K562 (cell line): ENCODE data around the gene CD52. TPM values are rescaled to one million over a fixed set of nuclear protein-coding genes. Genes with fewer than 3 reads are reported as not detected.
A peak's percentile ranks its signal among the peaks of the same experiment; 100 is the strongest.

ENCODE experiments used
- CHD2 ChIP-seq: IDR thresholded peaks from 2 replicates; pipeline ENCODE4 v1.6.1; 2011; ENCODE audit warnings: low read depth, low read length
- COPS2 ChIP-seq: fragments of 450-650 bp; conservative IDR thresholded peaks from 2 replicates; pipeline ENCODE4 v1.6.1; 2016; ENCODE audit warnings: mild to moderate bottlenecking, moderate library complexity
- GABPA ChIP-seq: fragments of 200-800 bp; sonication (Bioruptor generic); conservative IDR thresholded peaks from 2 replicates; pipeline ENCODE4 v1.6.1; 2016; ENCODE audit warnings: low read depth, missing genetic modification characterization, missing compliant biosample characterization
- GATAD2B ChIP-seq: fragments of 450-650 bp; IDR thresholded peaks from 2 replicates; pipeline ENCODE4 v1.6.1; 2017; ENCODE audit warnings: mild to moderate bottlenecking, borderline replicate concordance
- HDAC1 ChIP-seq, 2 experiments: fragments of 450-650 bp; IDR thresholded peaks; 2 replicates each; pipeline ENCODE4 v1.6.1; 2016 to 2017; ENCODE audit warnings: inconsistent platforms in 1 of 2, mild to moderate bottlenecking in 1 of 2, moderate library complexity in 1 of 2
- MCM3 ChIP-seq: fragments of 450-650 bp; IDR thresholded peaks from 2 replicates; pipeline ENCODE4 v1.6.1; 2016
- NCOA2 ChIP-seq, 2 experiments: fragments of 450-650 bp; IDR thresholded peaks; 2 replicates each; pipeline ENCODE4 v1.6.1; 2018; ENCODE audit warnings: mild to moderate bottlenecking in 2 of 2, moderate library complexity in 1 of 2; ENCODE audit not compliant: partially characterized antibody in 2 of 2
- NONO ChIP-seq, 2 experiments: fragments of 200-400 bp in 1 of 2; fragments of 450-650 bp in 1 of 2; formaldehyde crosslinking in 1 of 2; IDR thresholded peaks; 2 replicates each; pipeline ENCODE4 v1.6.1; 2017; ENCODE audit warnings: low read depth in 2 of 2, mild to moderate bottlenecking in 2 of 2, moderate library complexity in 2 of 2, low read length in 1 of 2
- NR1H2 ChIP-seq: sonication (generic); formaldehyde crosslinking; IDR thresholded peaks from 2 replicates; pipeline ENCODE4 v1.4.0; 2020; ENCODE audit warnings: mild to moderate bottlenecking, missing genetic modification reagents
- RBM22 ChIP-seq: fragments of 200-400 bp; formaldehyde crosslinking; IDR thresholded peaks from 2 replicates; pipeline ENCODE4 v1.6.1; 2018; ENCODE audit warnings: low read length, low read depth; ENCODE audit not compliant: poor library complexity, severe bottlenecking
- SIN3B ChIP-seq: fragments of 450-650 bp; IDR thresholded peaks from 2 replicates; pipeline ENCODE4 v1.6.1; 2017; ENCODE audit warnings: low read depth, mild to moderate bottlenecking, moderate library complexity
- TAF15 ChIP-seq: fragments of 200-400 bp; formaldehyde crosslinking; IDR thresholded peaks from 2 replicates; pipeline ENCODE4 v1.6.1; 2017; ENCODE audit warnings: mild to moderate bottlenecking, low read depth, low read length, moderate library complexity
- ZNF12 ChIP-seq: sonication (generic); formaldehyde crosslinking; IDR thresholded peaks from 2 replicates; pipeline ENCODE4 v1.4.0; 2020; ENCODE audit warnings: mild to moderate bottlenecking, missing genetic modification reagents
- ZNF354B ChIP-seq: fragments of 250-450 bp; sonication (Bioruptor Pico); IDR thresholded peaks from 2 replicates; pipeline ENCODE4 v1.4.0; 2020
- polyA plus RNA-seq, 8 experiments: library from polyadenylated mRNA; depleted of rRNA in 4 of 8; stranded (reverse) in 5 of 8; unstranded in 3 of 8; fragments of >200 nt; fragmentation: Nextera tagmentation in 2 of 8; fragmentation: Illumina TruSeq in 1 of 8; extraction: Ambion mirVana in 2 of 8; extraction: Trizol in 1 of 8; gene quantifications; 2 replicates each; pipeline versions ENCODE4 v1.2.1 to v1.2.3, GENCODE V29; 2011 to 2014; ENCODE audit warnings: inconsistent platforms in 1 of 8, missing spikeins in 1 of 8
- total RNA-seq, 7 experiments: library from RNA; depleted of rRNA in 6 of 7; stranded (reverse); fragments of >200 nt in 6 of 7; fragmentation: Illumina TruSeq in 2 of 7; extraction: Trizol in 2 of 7; gene quantifications; 2 replicates each; pipeline versions ENCODE4 v1.2.1 to v1.2.3, GENCODE V29; 2011 to 2021; ENCODE audit warnings: low replicate concordance in 1 of 7
- TF ChIP-seq, protein P1 (sequence below): sonication (generic); formaldehyde crosslinking; IDR thresholded peaks from 2 replicates; pipeline ENCODE4 v1.4.0; 2020; ENCODE audit warnings: mild to moderate bottlenecking, missing genetic modification reagents
- TF ChIP-seq, protein P2 (sequence below), 2 experiments: IDR thresholded peaks; 2 replicates each; pipeline ENCODE4 v1.6.1; 2011; ENCODE audit warnings: borderline replicate concordance in 1 of 2, control low read depth in 1 of 2, low read depth in 1 of 2, low read length in 1 of 2, mild to moderate bottlenecking in 1 of 2, mixed read lengths in 1 of 2, moderate library complexity in 1 of 2; ENCODE audit not compliant: insufficient read depth in 1 of 2, insufficient read length in 1 of 2, poor library complexity in 1 of 2, severe bottlenecking in 1 of 2; ENCODE audit errors: extremely low read depth in 1 of 2
- TF ChIP-seq, protein P3 (sequence below): fragments of 200-800 bp; sonication (Bioruptor generic); IDR thresholded peaks from 2 replicates; pipeline ENCODE4 v1.6.1; 2017; ENCODE audit warnings: missing genetic modification characterization, missing compliant biosample characterization
- TF ChIP-seq, protein P4 (sequence below), 2 experiments: fragments of 450-650 bp in 1 of 2; IDR thresholded peaks; 2 replicates each; pipeline ENCODE4 v1.6.1; 2011 to 2017; ENCODE audit warnings: low read depth in 2 of 2, antibody characterized with exemption in 1 of 2, borderline replicate concordance in 1 of 2, low read length in 1 of 2, mild to moderate bottlenecking in 1 of 2, mixed read lengths in 1 of 2; ENCODE audit not compliant: control insufficient read depth in 1 of 2

Gene CD52
- total and polyA plus RNA-seq, 9 of the 15 experiments (the other 6 are each of a cell fraction or from before 2014, with no cell fraction given): 34.9 to 488 (median 173) TPM

- TF ChIP-seq, protein P1, sequence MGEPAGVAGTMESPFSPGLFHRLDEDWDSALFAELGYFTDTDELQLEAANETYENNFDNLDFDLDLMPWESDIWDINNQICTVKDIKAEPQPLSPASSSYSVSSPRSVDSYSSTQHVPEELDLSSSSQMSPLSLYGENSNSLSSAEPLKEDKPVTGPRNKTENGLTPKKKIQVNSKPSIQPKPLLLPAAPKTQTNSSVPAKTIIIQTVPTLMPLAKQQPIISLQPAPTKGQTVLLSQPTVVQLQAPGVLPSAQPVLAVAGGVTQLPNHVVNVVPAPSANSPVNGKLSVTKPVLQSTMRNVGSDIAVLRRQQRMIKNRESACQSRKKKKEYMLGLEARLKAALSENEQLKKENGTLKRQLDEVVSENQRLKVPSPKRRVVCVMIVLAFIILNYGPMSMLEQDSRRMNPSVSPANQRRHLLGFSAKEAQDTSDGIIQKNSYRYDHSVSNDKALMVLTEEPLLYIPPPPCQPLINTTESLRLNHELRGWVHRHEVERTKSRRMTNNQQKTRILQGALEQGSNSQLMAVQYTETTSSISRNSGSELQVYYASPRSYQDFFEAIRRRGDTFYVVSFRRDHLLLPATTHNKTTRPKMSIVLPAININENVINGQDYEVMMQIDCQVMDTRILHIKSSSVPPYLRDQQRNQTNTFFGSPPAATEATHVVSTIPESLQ: peak; percentile 92; the same call in 1 of the 2 replicates
- TF ChIP-seq, protein P2, sequence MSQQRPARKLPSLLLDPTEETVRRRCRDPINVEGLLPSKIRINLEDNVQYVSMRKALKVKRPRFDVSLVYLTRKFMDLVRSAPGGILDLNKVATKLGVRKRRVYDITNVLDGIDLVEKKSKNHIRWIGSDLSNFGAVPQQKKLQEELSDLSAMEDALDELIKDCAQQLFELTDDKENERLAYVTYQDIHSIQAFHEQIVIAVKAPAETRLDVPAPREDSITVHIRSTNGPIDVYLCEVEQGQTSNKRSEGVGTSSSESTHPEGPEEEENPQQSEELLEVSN (IDR thresholded peaks at IDR 0.05; ENCODE audit: borderline replicate concordance in 1 of 2, extremely low read depth in 1 of 2, insufficient read depth in 1 of 2, insufficient read length in 1 of 2, low read depth in 1 of 2, low read length in 1 of 2, poor library complexity in 1 of 2, severe bottlenecking in 1 of 2): peak; percentile 91 to 98
- peak; percentile 53 for TF ChIP-seq CHD2
- TF ChIP-seq SIN3B: no peak
- TF ChIP-seq, protein P3, sequence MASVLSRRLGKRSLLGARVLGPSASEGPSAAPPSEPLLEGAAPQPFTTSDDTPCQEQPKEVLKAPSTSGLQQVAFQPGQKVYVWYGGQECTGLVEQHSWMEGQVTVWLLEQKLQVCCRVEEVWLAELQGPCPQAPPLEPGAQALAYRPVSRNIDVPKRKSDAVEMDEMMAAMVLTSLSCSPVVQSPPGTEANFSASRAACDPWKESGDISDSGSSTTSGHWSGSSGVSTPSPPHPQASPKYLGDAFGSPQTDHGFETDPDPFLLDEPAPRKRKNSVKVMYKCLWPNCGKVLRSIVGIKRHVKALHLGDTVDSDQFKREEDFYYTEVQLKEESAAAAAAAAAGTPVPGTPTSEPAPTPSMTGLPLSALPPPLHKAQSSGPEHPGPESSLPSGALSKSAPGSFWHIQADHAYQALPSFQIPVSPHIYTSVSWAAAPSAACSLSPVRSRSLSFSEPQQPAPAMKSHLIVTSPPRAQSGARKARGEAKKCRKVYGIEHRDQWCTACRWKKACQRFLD: peak; percentile 76; the same call in 1 of the 2 replicates
- TF ChIP-seq, protein P4, sequence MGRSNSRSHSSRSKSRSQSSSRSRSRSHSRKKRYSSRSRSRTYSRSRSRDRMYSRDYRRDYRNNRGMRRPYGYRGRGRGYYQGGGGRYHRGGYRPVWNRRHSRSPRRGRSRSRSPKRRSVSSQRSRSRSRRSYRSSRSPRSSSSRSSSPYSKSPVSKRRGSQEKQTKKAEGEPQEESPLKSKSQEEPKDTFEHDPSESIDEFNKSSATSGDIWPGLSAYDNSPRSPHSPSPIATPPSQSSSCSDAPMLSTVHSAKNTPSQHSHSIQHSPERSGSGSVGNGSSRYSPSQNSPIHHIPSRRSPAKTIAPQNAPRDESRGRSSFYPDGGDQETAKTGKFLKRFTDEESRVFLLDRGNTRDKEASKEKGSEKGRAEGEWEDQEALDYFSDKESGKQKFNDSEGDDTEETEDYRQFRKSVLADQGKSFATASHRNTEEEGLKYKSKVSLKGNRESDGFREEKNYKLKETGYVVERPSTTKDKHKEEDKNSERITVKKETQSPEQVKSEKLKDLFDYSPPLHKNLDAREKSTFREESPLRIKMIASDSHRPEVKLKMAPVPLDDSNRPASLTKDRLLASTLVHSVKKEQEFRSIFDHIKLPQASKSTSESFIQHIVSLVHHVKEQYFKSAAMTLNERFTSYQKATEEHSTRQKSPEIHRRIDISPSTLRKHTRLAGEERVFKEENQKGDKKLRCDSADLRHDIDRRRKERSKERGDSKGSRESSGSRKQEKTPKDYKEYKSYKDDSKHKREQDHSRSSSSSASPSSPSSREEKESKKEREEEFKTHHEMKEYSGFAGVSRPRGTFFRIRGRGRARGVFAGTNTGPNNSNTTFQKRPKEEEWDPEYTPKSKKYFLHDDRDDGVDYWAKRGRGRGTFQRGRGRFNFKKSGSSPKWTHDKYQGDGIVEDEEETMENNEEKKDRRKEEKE (IDR thresholded peaks at IDR 0.05; ENCODE audit: borderline replicate concordance in 1 of 2, control insufficient read depth in 1 of 2, low read depth in 2 of 2, low read length in 1 of 2): 0 out of 4 replicates have a peak, but pooled peaks of 1 of the 2 experiments have one; percentile 48
- TF ChIP-seq GATAD2B: no peak
- no peak for TF ChIP-seq TAF15
- peak in 1 of 2 experiments; percentile 73; a peak in 1 of 4 replicates for TF ChIP-seq NONO (IDR thresholded peaks at IDR 0.05; ENCODE audit: low read depth in 2 of 2, low read length in 1 of 2)
- TF ChIP-seq ZNF12 (CRISPR knock-in tag): no peak; the same call in 1 of the 2 replicates
- no peak for TF ChIP-seq NCOA2 (IDR thresholded peaks at IDR 0.05; ENCODE audit: partially characterized antibody in 2 of 2)
- TF ChIP-seq ZNF354B (CRISPR knock-in tag): no peak
- TF ChIP-seq RBM22: peak; percentile 98
- TF ChIP-seq NR1H2: peak; percentile 95
- TF ChIP-seq COPS2: no peak
- TF ChIP-seq GABPA (tag): peak; percentile 74
- no peak; a peak in 2 of 4 replicates for TF ChIP-seq HDAC1 (IDR thresholded peaks at IDR 0.05)
- TF ChIP-seq MCM3: no peak
These were observed 38.1 kb upstream of the CD52 start, which contains the start of gene SH3BGRL3 (continued) for GRCh38 chr1:26279456-26280332.
